GM12864 (cell line): ENCODE results near the gene ZNF639.

Experiments
- DNase-seq: peaks from one replicate; pipeline ENCODE4 v3.0.0-alpha.2; 2011; ENCODE audit warnings: low read depth
- H3K4me3 ChIP-seq: 2 replicates; pipeline ENCODE4 v1.5.1; 2011; ENCODE audit warnings: mild to moderate bottlenecking, low read depth, low read length, control low read depth
- CTCF ChIP-seq: IDR thresholded peaks from 2 replicates; pipeline ENCODE4 v1.5.1; 2011; ENCODE audit warnings: low read depth, mild to moderate bottlenecking, moderate library complexity, low read length, control low read depth, inconsistent platforms; ENCODE audit errors: missing control alignments

The ZNF639 gene

GRCh38 chr3:179363332-179363731 is 40.5 kb downstream of the ZNF639 start:
- TF ChIP-seq CTCF = no peak
- DNase-seq = no peak
- no peak overlapping the region for H3K4me3 ChIP-seq

GRCh38 chr3:179369621-179370020 is 46.8 kb downstream of the ZNF639 start:
- no peak overlapping the region for H3K4me3 ChIP-seq
- no peak for DNase-seq
- no peak for TF ChIP-seq CTCF

- TF ChIP-seq CTCF = no peak
- H3K4me3 ChIP-seq = no peak overlapping the region
- no peak for DNase-seq
Observed at GRCh38 chr3:179373938-179374337, 51.1 kb downstream of the ZNF639 start.

- no peak for TF ChIP-seq CTCF
- no peak for DNase-seq
- H3K4me3 ChIP-seq = no peak overlapping the region
Observed at GRCh38 chr3:179375091-179375999, 52.5 kb downstream of the ZNF639 start.

GRCh38 chr3:179376474-179376873 is 53.6 kb downstream of the ZNF639 start:
- no peak for TF ChIP-seq CTCF
- DNase-seq = no peak
- H3K4me3 ChIP-seq = no peak overlapping the region
